Measurements from ENCODE around the gene PGAP1.

Gene PGAP1

DNA sequence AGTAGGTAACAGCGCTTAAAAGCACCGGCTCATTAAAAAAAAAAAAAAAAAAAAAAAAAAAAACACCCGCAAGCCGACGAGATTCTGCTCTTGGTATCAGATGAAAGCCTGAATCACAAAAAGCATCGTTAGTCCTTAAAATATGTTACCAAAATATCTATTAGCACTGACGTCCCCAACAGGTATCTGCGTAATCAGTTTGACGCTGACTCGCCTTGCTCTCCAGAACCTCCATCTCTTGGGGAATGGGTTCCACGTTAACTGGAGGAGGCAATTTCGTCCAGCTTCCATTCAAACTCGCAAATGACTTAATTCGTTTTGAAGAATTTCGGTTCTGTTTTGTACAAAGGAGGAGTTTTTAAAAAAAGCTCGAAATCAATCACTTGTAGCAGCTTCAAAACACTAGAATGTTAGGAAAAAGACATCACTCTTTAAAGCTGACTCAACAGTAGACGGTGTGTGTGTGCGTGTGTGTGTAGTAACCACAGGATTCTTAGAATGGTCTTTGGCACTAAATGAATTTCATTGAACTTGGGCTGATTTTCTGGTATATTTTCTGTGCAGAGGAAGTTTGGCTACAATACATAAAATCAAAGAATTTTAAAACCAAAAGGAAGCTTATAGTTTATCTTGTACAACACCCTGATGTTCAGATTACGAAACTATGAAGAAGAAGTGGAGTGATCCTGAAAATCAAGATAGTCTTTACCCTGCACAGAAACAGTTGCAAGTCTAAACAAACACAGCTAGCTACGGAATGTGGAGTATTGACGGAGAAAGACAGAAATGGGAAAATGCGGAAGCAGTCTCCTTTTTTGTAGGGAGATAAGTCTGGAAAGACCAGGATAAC, 1.1 kb upstream of the PGAP1 start:
- H3K9ac ChIP-seq (ENCODE audit: low read depth, low read length): peak overlapping the region; percentile 70
- no peaks in the 10 kb centered on the region for H4K20me1 ChIP-seq (ENCODE audit: insufficient read depth, low read length)
- TF ChIP-seq EZH2 (IDR thresholded peaks at IDR 0.05; ENCODE audit: borderline replicate concordance, low read depth, low read length, severe bottlenecking): no peak
- TF ChIP-seq, protein P1, sequence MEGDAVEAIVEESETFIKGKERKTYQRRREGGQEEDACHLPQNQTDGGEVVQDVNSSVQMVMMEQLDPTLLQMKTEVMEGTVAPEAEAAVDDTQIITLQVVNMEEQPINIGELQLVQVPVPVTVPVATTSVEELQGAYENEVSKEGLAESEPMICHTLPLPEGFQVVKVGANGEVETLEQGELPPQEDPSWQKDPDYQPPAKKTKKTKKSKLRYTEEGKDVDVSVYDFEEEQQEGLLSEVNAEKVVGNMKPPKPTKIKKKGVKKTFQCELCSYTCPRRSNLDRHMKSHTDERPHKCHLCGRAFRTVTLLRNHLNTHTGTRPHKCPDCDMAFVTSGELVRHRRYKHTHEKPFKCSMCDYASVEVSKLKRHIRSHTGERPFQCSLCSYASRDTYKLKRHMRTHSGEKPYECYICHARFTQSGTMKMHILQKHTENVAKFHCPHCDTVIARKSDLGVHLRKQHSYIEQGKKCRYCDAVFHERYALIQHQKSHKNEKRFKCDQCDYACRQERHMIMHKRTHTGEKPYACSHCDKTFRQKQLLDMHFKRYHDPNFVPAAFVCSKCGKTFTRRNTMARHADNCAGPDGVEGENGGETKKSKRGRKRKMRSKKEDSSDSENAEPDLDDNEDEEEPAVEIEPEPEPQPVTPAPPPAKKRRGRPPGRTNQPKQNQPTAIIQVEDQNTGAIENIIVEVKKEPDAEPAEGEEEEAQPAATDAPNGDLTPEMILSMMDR (IDR thresholded peaks at IDR 0.05; ENCODE audit: borderline replicate concordance, extremely low read depth, low read length, poor library complexity, severe bottlenecking): no peak
- peak; percentile 20; the same call in 2 of the 3 replicates for ATAC-seq (ENCODE audit: insufficient read depth, low read depth)
- peak overlapping the region; percentile 92 for H3K27ac ChIP-seq (ENCODE audit: low read length)
- peaks cover 42% of the 10 kb centered on the region for H3K4me1 ChIP-seq (ENCODE audit: insufficient read depth, low read length)
- peak overlapping the region; percentile 68 for H3K4me2 ChIP-seq (ENCODE audit: insufficient read depth, low read length)
- peak overlapping the region; percentile 84 for H2AFZ ChIP-seq (ENCODE audit: low read depth, low read length)
- H3K27me3 ChIP-seq (ENCODE audit: insufficient read depth, low read length, poor library complexity): no peaks in the 10 kb centered on the region
- peak overlapping the region; percentile 74 to 82; a peak in 3 of 4 replicates for H3K4me3 ChIP-seq (ENCODE audit: low read depth in 1 of 2, low read length in 2 of 2)
- DNase-seq: peak; percentile 59
- H3K36me3 ChIP-seq (ENCODE audit: insufficient read depth, low read length): no peaks in the 10 kb centered on the region
- no peaks in the 10 kb centered on the region for H3K9me3 ChIP-seq (ENCODE audit: insufficient read depth, low read length, severe bottlenecking)
- H3K79me2 ChIP-seq (ENCODE audit: insufficient read depth, low read length): peaks cover 38% of the 10 kb centered on the region

DNA sequence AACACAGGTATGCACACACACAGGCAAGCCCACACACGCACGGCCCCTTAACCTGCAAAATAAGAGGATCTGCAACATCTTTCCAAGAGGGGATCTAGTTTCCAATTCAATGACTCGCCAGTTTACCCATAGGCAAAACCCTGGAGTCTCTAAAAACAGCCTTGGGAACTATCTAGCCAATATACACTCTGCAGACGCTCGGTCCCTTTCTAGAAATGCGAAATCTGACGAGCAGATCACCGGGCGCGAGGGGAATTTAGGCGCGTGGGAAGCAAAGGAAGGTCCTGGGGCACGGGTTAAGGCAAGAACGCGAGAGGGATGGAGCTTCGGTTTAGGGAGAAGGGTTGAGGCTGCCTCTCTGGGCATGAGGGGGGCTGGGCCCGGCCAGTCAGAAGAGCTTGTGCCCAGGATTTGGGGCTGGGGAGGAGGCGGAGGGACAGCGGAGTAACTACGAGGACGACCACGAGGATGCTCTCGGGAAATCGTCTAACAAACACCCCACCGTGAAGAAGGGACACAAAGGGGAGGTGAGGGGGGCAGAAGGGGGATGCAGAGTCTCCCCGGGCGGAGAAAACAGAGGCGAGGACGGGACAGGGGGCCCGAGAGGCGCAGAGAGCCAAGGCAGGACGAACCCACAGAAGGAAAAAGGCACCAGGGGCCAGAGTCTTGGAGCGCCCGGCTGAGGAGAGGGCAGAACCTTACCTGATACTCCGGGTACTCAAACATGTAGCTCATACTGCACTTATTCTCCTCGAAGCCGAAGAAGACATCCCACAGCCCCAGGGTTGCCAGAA, 542 bp downstream of the PGAP1 start:
- Histone ChIP-seq H3K36me3 (ENCODE audit: insufficient read depth, low read length) (no peaks in the 10 kb centered on the region), H3K4me2 (ENCODE audit: insufficient read depth, low read length) (peak overlapping the region; percentile 68)

DNA sequence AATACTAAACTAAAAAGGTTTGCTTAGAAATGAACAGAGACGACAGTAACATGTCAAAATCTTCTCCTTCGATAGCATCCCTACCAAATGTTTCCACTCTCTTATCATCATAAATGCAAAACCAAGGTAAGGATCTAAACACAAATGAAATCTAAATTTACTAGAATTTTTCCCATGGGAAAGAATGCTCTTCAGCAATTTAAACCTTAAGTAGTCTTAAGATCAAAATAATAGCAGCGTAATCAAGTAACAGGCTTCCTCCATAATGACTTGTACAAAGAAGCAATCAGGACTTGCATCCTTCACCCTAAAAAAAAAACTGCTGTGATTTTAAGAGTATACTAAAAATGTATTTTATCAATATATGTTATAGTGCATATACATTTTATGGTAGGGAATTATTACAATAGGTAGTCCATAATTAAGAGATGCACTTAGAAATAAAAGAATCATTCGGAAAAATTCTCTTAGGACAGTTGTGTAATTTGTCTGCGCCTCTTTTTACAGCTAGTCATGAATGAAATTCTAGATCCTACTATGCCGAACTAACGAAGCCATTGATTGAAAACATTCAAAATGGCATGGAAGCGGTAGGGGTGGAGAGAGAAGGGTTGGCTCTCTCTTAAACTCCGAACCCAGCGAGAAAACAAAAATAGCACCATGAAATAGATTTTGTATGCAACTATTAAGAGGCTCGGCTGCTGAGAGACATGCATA, 1.3 kb downstream of the PGAP1 start:
- peak overlapping the region; percentile 92 for H3K27ac ChIP-seq (ENCODE audit: low read length)
- H3K79me2 ChIP-seq (ENCODE audit: insufficient read depth, low read length): peaks cover 60% of the 10 kb centered on the region
- DNase-seq (no peak), ATAC-seq (ENCODE audit: insufficient read depth, low read depth) (no peak)
- no peak for TF ChIP-seq EZH2 (IDR thresholded peaks at IDR 0.05; ENCODE audit: borderline replicate concordance, low read depth, low read length, severe bottlenecking)
- TF ChIP-seq, protein P1 (IDR thresholded peaks at IDR 0.05; ENCODE audit: borderline replicate concordance, extremely low read depth, low read length, poor library complexity, severe bottlenecking): no peak
- no peaks in the 10 kb centered on the region for H4K20me1 ChIP-seq (ENCODE audit: insufficient read depth, low read length)
- H3K4me1 ChIP-seq (ENCODE audit: insufficient read depth, low read length): peaks cover 35% of the 10 kb centered on the region
- H3K36me3 ChIP-seq (ENCODE audit: insufficient read depth, low read length): 0 out of 2 replicates have a peak, but pooled peaks cover 4% of the 10 kb centered on the region
- H3K4me3 ChIP-seq (ENCODE audit: low read depth in 1 of 2, low read length in 2 of 2): peak overlapping the region; percentile 74 to 82
- H3K9me3 ChIP-seq (ENCODE audit: insufficient read depth, low read length, severe bottlenecking): no peaks in the 10 kb centered on the region
- peak overlapping the region; percentile 68 for H3K4me2 ChIP-seq (ENCODE audit: insufficient read depth, low read length)
- H2AFZ ChIP-seq (ENCODE audit: low read depth, low read length): peak overlapping the region; percentile 84
- no peaks in the 10 kb centered on the region for H3K27me3 ChIP-seq (ENCODE audit: insufficient read depth, low read length, poor library complexity)
- peak overlapping the region; percentile 70 for H3K9ac ChIP-seq (ENCODE audit: low read depth, low read length)

More for the DNA sequence above, 542 bp downstream of the PGAP1 start:
- peak overlapping the region; percentile 70 for H3K9ac ChIP-seq (ENCODE audit: low read depth, low read length)
- DNase-seq: peak; percentile 44
- peak; percentile 36 for ATAC-seq (ENCODE audit: insufficient read depth, low read depth)
- H3K27ac ChIP-seq (ENCODE audit: low read length): peak overlapping the region; percentile 92
- H3K4me1 ChIP-seq (ENCODE audit: insufficient read depth, low read length): peaks cover 35% of the 10 kb centered on the region
- no peaks in the 10 kb centered on the region for H3K9me3 ChIP-seq (ENCODE audit: insufficient read depth, low read length, severe bottlenecking)
- H2AFZ ChIP-seq (ENCODE audit: low read depth, low read length): peak overlapping the region; percentile 84
- H3K4me3 ChIP-seq (ENCODE audit: low read depth in 1 of 2, low read length in 2 of 2): peak overlapping the region; percentile 74 to 82
- H3K27me3 ChIP-seq (ENCODE audit: insufficient read depth, low read length, poor library complexity): no peaks in the 10 kb centered on the region
- peaks cover 53% of the 10 kb centered on the region for H3K79me2 ChIP-seq (ENCODE audit: insufficient read depth, low read length)
- no peak for TF ChIP-seq EZH2 (IDR thresholded peaks at IDR 0.05; ENCODE audit: borderline replicate concordance, low read depth, low read length, severe bottlenecking)
- TF ChIP-seq, protein P1 (IDR thresholded peaks at IDR 0.05; ENCODE audit: borderline replicate concordance, extremely low read depth, low read length, poor library complexity, severe bottlenecking): no peak
- H4K20me1 ChIP-seq (ENCODE audit: insufficient read depth, low read length): no peaks in the 10 kb centered on the region

Data from DND-41 (cell line).